ENCODE data around the gene CEP95. TPM values are rescaled to one million over a fixed set of nuclear protein-coding genes. Genes with fewer than 3 reads are reported as not detected.

The CEP95 gene
- total and polyA plus RNA-seq, 2 donors (not counting 1 experiment from before 2014, with no cell fraction given), result 16.6 to 24.8 TPM

- no peaks in the 10 kb centered on the region for H3K4me1 ChIP-seq (ENCODE audit: control insufficient read depth, extremely low read depth, insufficient read depth, low read length)
Measured at GRCh38 chr17:64565563-64565962, 58.8 kb downstream of the CEP95 start.

DNA sequence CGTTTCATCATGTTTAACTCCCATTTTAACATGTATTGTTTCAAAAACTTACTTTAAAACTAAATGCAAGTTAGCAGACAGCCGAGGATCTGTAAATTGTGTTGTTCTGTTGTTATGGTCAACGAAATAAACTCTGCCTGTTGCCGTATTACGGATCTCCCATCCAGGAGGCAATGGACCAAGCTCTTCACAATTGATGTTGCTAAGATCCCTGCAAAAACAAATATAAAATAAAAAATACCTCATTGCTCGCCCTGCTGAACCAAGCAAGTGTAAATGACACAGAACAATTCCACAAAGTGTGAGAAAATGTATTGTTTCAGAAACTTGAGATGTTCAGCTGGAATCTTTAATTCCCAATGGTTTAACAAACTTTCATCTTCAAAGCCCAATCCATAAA lies 65.0 kb downstream of the CEP95 start:
- H3K27ac ChIP-seq (ENCODE audit: insufficient read depth, low read length), result no peak overlapping the region
- no peaks in the 10 kb centered on the region for H3K9me3 ChIP-seq (ENCODE audit: control insufficient read depth, insufficient read depth, low read depth, low read length)

More at GRCh38 chr17:64565563-64565962, 58.8 kb downstream of the CEP95 start:
- DNase-seq (ENCODE audit: low read depth in 2 of 2), result no peak
- H3K4me2 ChIP-seq (ENCODE audit: extremely low read depth, insufficient read depth, low read length), result no peak overlapping the region
- no peaks in the 10 kb centered on the region for H4K20me1 ChIP-seq (ENCODE audit: control insufficient read depth, extremely low read depth, insufficient read depth, low read length)
- H3K79me2 ChIP-seq (ENCODE audit: control insufficient read depth, insufficient read depth, low read length), result peaks cover 33% of the 10 kb centered on the region
- no peaks in the 10 kb centered on the region for H3K27me3 ChIP-seq (ENCODE audit: control insufficient read depth, insufficient read depth, low read length)
- peaks cover 10% of the 10 kb centered on the region for H3K36me3 ChIP-seq (ENCODE audit: control insufficient read depth, insufficient read depth, low read length)
- no peak overlapping the region for H3K4me3 ChIP-seq (replicated peaks in 1 of 4; ENCODE audit: control extremely low read depth in 1 of 4, insufficient read depth in 1 of 4, low read depth in 3 of 4, low read length in 4 of 4)
- H3K9ac ChIP-seq (ENCODE audit: insufficient read depth, low read length), result no peak overlapping the region
- H3K9me3 ChIP-seq (ENCODE audit: control insufficient read depth, insufficient read depth, low read depth, low read length), result no peaks in the 10 kb centered on the region
- TF ChIP-seq CTCF (conservative IDR thresholded peaks at IDR 0.05 in 1 of 2, IDR thresholded peaks at IDR 0.05 in 1 of 2; ENCODE audit: low read depth in 1 of 2, low read length in 2 of 2), result no peak
- TF ChIP-seq EZH2 (IDR thresholded peaks at IDR 0.05; ENCODE audit: low read length, missing control alignments), result no peak
- no peak overlapping the region for H2AFZ ChIP-seq (ENCODE audit: low read length)
- peak overlapping the region; percentile 1 for H3K27ac ChIP-seq (ENCODE audit: insufficient read depth, low read length)

GRCh38 chr17:64572682-64573154 lies 65.9 kb downstream of the CEP95 start:
- Histone ChIP-seq H3K79me2 (ENCODE audit: control insufficient read depth, insufficient read depth, low read length) (peaks cover 26% of the 10 kb centered on the region), H3K27ac (ENCODE audit: insufficient read depth, low read length) (peak overlapping the region; percentile 60), H3K36me3 (ENCODE audit: control insufficient read depth, insufficient read depth, low read length) (peaks cover 10% of the 10 kb centered on the region), H3K4me3 (replicated peaks in 1 of 4; ENCODE audit: control extremely low read depth in 1 of 4, insufficient read depth in 1 of 4, low read depth in 3 of 4, low read length in 4 of 4) (no peak overlapping the region), H4K20me1 (ENCODE audit: control insufficient read depth, extremely low read depth, insufficient read depth, low read length) (no peaks in the 10 kb centered on the region), H3K4me1 (ENCODE audit: control insufficient read depth, extremely low read depth, insufficient read depth, low read length) (peaks cover 7% of the 10 kb centered on the region), H2AFZ (ENCODE audit: low read length) (no peak overlapping the region), H3K4me2 (ENCODE audit: extremely low read depth, insufficient read depth, low read length) (no peak overlapping the region), H3K27me3 (ENCODE audit: control insufficient read depth, insufficient read depth, low read length) (no peaks in the 10 kb centered on the region), H3K9me3 (ENCODE audit: control insufficient read depth, insufficient read depth, low read depth, low read length) (no peaks in the 10 kb centered on the region), H3K9ac (ENCODE audit: insufficient read depth, low read length) (peak overlapping the region; percentile 16)
- peak; percentile 26 to 70 for DNase-seq (ENCODE audit: low read depth in 2 of 2)
- no peak for TF ChIP-seq EZH2 (IDR thresholded peaks at IDR 0.05; ENCODE audit: low read length, missing control alignments)
- TF ChIP-seq CTCF (conservative IDR thresholded peaks at IDR 0.05 in 1 of 2, IDR thresholded peaks at IDR 0.05 in 1 of 2; ENCODE audit: low read depth in 1 of 2, low read length in 2 of 2), result no peak

More for the DNA sequence above, 65.0 kb downstream of the CEP95 start:
- Histone ChIP-seq H3K9ac (ENCODE audit: insufficient read depth, low read length) (no peak overlapping the region), H4K20me1 (ENCODE audit: control insufficient read depth, extremely low read depth, insufficient read depth, low read length) (no peaks in the 10 kb centered on the region), H3K79me2 (ENCODE audit: control insufficient read depth, insufficient read depth, low read length) (peaks cover 26% of the 10 kb centered on the region), H3K27me3 (ENCODE audit: control insufficient read depth, insufficient read depth, low read length) (no peaks in the 10 kb centered on the region), H3K36me3 (ENCODE audit: control insufficient read depth, insufficient read depth, low read length) (peaks cover 7% of the 10 kb centered on the region), H3K4me1 (ENCODE audit: control insufficient read depth, extremely low read depth, insufficient read depth, low read length) (peaks cover 7% of the 10 kb centered on the region), H2AFZ (ENCODE audit: low read length) (no peak overlapping the region), H3K4me3 (replicated peaks in 1 of 4; ENCODE audit: control extremely low read depth in 1 of 4, insufficient read depth in 1 of 4, low read depth in 3 of 4, low read length in 4 of 4) (no peak overlapping the region), H3K4me2 (ENCODE audit: extremely low read depth, insufficient read depth, low read length) (no peak overlapping the region)
- no peak for TF ChIP-seq CTCF (conservative IDR thresholded peaks at IDR 0.05 in 1 of 2, IDR thresholded peaks at IDR 0.05 in 1 of 2; ENCODE audit: low read depth in 1 of 2, low read length in 2 of 2)
- no peak for TF ChIP-seq EZH2 (IDR thresholded peaks at IDR 0.05; ENCODE audit: low read length, missing control alignments)
- DNase-seq (ENCODE audit: low read depth in 2 of 2), result no peak
